HepG2 (cell line): ENCODE measurements around the gene YPEL3. TPM values are rescaled to one million over a fixed set of nuclear protein-coding genes. Genes with fewer than 3 reads are reported as not detected.

Experiments used
- FOSL2 ChIP-seq: sonication (generic); formaldehyde crosslinking; IDR thresholded peaks from 2 replicates; pipeline ENCODE4 v1.4.0; 2020; ENCODE audit warnings: missing genetic modification reagents
- JUND ChIP-seq: sonication (generic); formaldehyde crosslinking; IDR thresholded peaks from 2 replicates; pipeline ENCODE4 v1.8.0; 2022; ENCODE audit warnings: mild to moderate bottlenecking, missing genetic modification reagents
- RFX1 ChIP-seq: fragments of 450-650 bp; IDR thresholded peaks from 2 replicates; pipeline ENCODE4 v1.6.1; 2017
- SP140L ChIP-seq: sonication (generic); formaldehyde crosslinking; IDR thresholded peaks from 2 replicates; pipeline ENCODE4 v1.4.0; 2020; ENCODE audit warnings: missing genetic modification reagents, borderline replicate concordance
- ZKSCAN1 ChIP-seq: fragments of 150-350 bp; IDR thresholded peaks from 2 replicates; pipeline ENCODE4 v1.6.1; 2014; ENCODE audit warnings: low read length
- ZNF17 ChIP-seq: sonication (generic); formaldehyde crosslinking; IDR thresholded peaks from 2 replicates; pipeline ENCODE4 v1.5.0; 2020; ENCODE audit warnings: mild to moderate bottlenecking, missing genetic modification reagents
- ZNF20 ChIP-seq: sonication (generic); formaldehyde crosslinking; IDR thresholded peaks from 2 replicates; pipeline ENCODE4 v1.4.0; 2020; ENCODE audit warnings: mild to moderate bottlenecking, moderate library complexity, missing genetic modification reagents
- ZNF230 ChIP-seq: sonication (generic); formaldehyde crosslinking; IDR thresholded peaks from 2 replicates; pipeline ENCODE4 v1.4.0; 2020; ENCODE audit warnings: mild to moderate bottlenecking, missing genetic modification reagents
- ZNF329 ChIP-seq: sonication (generic); formaldehyde crosslinking; IDR thresholded peaks from 2 replicates; pipeline ENCODE4 v1.9.0; 2021; ENCODE audit warnings: low read depth, mild to moderate bottlenecking, missing genetic modification reagents
- ZNF720 ChIP-seq: sonication (generic); formaldehyde crosslinking; IDR thresholded peaks from 2 replicates; pipeline ENCODE4 v1.4.0; 2020; ENCODE audit warnings: missing genetic modification reagents
- polyA plus RNA-seq, 8 experiments: library from polyadenylated mRNA; depleted of rRNA in 3 of 8; stranded (reverse) in 7 of 8; unstranded in 1 of 8; fragments of >200 nt; fragmentation: Illumina TruSeq in 4 of 8; extraction: Trizol in 4 of 8; gene quantifications; 2 replicates each; pipeline versions ENCODE4 v1.2.1 to v1.2.3, GENCODE V29; 2011 to 2016; ENCODE audit warnings: low read depth in 4 of 8, missing spikeins in 1 of 8, mixed read lengths in 1 of 8; ENCODE audit not compliant: insufficient read depth in 1 of 8
- total RNA-seq, 5 experiments: library from RNA; depleted of rRNA; stranded (reverse); fragments of >200 nt; fragmentation: Illumina TruSeq; extraction: Trizol; gene quantifications; 2 replicates each; pipeline ENCODE4 v1.2.3, GENCODE V29; 2016; ENCODE audit warnings: low read depth in 1 of 5
- TF ChIP-seq, protein P1 (sequence below): sonication (generic); formaldehyde crosslinking; IDR thresholded peaks from 2 replicates; pipeline ENCODE4 v1.5.1; 2020; ENCODE audit warnings: mild to moderate bottlenecking, missing genetic modification reagents, borderline replicate concordance
- TF ChIP-seq, protein P2 (sequence below), 2 experiments: fragments of 450-650 bp in 1 of 2; sonication (generic) in 1 of 2; formaldehyde crosslinking in 1 of 2; IDR thresholded peaks; 2 replicates each; pipeline versions ENCODE4 v1.6.1 to v1.8.0; 2016 to 2022; ENCODE audit warnings: antibody characterized with exemption in 1 of 2, mild to moderate bottlenecking in 1 of 2, missing genetic modification reagents in 1 of 2
- TF ChIP-seq, protein P3 (sequence below): sonication (generic); formaldehyde crosslinking; IDR thresholded peaks from 2 replicates; pipeline ENCODE4 v1.4.0; 2020; ENCODE audit warnings: mild to moderate bottlenecking, missing genetic modification reagents, borderline replicate concordance
- TF ChIP-seq, protein P4 (sequence below): sonication (generic); formaldehyde crosslinking; IDR thresholded peaks from 2 replicates; pipeline ENCODE4 v1.4.0; 2020; ENCODE audit warnings: missing genetic modification reagents

Gene YPEL3
- total and polyA plus RNA-seq, 2 of the 13 experiments (the other 11 are each of a cell fraction or from before 2014, with no cell fraction given) = 5.4 to 47.0 TPM

DNA sequence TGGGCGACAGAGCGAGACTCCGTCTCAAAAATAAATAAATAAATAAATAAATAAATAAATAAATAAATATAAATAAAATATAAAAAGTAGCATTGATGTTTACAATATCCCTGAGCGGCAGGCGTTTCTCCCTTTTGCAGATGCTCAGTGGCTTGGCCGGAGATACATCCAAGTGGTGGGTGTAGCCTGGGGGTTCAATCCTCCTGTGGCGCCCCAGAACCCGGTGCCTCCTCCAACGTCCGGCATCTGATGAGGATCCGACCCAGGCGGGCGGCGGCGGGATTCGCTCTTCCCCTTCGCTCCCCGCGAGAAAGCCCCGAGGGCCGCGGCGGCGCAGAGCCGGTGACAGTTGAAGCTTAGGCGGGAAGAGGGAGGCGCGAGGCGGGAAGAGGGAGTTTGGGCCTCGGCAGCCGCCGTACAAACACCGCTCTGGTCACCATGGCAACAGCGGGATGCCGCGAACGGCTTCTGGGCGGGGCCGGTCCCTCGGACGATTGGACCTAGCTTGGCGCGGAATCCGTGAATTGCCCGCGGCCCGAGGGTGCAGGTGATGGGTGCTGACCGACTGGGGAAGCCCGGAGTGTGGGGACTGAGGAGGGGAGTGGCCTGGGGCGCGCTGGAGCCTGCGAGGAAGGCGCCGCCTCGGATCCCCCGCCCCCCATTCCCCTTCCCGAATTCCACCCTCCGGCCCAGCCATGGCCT is 43.2 kb downstream of the YPEL3 start (continued):
- TF ChIP-seq SP140L (CRISPR knock-in tag) (peak; percentile 71; the same call in 1 of the 2 replicates), ZNF17 (CRISPR knock-in tag) (no peak), FOSL2 (CRISPR knock-in tag) (peak; percentile 66), ZNF230 (CRISPR knock-in tag) (peak; percentile 94), ZNF329 (peak; percentile 93), ZKSCAN1 (no peak), ZNF720 (CRISPR knock-in tag) (0 out of 2 replicates have a peak, but pooled peaks have one; percentile 91), RFX1 (peak; percentile 97), ZNF20 (CRISPR knock-in tag) (no peak), JUND (no peak)
- TF ChIP-seq, protein P1, sequence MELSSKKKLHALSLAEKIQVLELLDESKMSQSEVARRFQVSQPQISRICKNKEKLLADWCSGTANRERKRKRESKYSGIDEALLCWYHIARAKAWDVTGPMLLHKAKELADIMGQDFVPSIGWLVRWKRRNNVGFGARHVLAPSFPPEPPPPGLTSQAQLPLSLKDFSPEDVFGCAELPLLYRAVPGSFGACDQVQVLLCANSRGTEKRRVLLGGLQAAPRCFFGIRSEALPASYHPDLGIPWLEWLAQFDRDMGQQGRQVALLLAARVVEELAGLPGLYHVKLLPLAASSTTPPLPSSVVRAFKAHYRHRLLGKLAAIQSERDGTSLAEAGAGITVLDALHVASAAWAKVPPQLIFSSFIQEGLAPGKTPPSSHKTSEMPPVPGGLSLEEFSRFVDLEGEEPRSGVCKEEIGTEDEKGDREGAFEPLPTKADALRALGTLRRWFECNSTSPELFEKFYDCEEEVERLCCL (CRISPR knock-in tag) = no peak
- TF ChIP-seq, protein P2, sequence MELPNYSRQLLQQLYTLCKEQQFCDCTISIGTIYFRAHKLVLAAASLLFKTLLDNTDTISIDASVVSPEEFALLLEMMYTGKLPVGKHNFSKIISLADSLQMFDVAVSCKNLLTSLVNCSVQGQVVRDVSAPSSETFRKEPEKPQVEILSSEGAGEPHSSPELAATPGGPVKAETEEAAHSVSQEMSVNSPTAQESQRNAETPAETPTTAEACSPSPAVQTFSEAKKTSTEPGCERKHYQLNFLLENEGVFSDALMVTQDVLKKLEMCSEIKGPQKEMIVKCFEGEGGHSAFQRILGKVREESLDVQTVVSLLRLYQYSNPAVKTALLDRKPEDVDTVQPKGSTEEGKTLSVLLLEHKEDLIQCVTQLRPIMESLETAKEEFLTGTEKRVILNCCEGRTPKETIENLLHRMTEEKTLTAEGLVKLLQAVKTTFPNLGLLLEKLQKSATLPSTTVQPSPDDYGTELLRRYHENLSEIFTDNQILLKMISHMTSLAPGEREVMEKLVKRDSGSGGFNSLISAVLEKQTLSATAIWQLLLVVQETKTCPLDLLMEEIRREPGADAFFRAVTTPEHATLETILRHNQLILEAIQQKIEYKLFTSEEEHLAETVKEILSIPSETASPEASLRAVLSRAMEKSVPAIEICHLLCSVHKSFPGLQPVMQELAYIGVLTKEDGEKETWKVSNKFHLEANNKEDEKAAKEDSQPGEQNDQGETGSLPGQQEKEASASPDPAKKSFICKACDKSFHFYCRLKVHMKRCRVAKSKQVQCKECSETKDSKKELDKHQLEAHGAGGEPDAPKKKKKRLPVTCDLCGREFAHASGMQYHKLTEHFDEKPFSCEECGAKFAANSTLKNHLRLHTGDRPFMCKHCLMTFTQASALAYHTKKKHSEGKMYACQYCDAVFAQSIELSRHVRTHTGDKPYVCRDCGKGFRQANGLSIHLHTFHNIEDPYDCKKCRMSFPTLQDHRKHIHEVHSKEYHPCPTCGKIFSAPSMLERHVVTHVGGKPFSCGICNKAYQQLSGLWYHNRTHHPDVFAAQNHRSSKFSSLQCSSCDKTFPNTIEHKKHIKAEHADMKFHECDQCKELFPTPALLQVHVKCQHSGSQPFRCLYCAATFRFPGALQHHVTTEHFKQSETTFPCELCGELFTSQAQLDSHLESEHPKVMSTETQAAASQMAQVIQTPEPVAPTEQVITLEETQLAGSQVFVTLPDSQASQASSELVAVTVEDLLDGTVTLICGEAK (IDR thresholded peaks at IDR 0.05) = no peak
- TF ChIP-seq, protein P2 (CRISPR knock-in tag; IDR thresholded peaks at IDR 0.05) = peak; percentile 95
- TF ChIP-seq, protein P3, sequence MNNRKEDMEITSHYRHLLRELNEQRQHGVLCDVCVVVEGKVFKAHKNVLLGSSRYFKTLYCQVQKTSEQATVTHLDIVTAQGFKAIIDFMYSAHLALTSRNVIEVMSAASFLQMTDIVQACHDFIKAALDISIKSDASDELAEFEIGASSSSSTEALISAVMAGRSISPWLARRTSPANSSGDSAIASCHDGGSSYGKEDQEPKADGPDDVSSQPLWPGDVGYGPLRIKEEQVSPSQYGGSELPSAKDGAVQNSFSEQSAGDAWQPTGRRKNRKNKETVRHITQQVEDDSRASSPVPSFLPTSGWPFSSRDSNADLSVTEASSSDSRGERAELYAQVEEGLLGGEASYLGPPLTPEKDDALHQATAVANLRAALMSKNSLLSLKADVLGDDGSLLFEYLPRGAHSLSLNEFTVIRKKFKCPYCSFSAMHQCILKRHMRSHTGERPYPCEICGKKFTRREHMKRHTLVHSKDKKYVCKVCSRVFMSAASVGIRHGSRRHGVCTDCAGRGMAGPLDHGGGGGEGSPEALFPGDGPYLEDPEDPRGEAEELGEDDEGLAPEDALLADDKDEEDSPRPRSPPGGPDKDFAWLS = no peak
- TF ChIP-seq, protein P4, sequence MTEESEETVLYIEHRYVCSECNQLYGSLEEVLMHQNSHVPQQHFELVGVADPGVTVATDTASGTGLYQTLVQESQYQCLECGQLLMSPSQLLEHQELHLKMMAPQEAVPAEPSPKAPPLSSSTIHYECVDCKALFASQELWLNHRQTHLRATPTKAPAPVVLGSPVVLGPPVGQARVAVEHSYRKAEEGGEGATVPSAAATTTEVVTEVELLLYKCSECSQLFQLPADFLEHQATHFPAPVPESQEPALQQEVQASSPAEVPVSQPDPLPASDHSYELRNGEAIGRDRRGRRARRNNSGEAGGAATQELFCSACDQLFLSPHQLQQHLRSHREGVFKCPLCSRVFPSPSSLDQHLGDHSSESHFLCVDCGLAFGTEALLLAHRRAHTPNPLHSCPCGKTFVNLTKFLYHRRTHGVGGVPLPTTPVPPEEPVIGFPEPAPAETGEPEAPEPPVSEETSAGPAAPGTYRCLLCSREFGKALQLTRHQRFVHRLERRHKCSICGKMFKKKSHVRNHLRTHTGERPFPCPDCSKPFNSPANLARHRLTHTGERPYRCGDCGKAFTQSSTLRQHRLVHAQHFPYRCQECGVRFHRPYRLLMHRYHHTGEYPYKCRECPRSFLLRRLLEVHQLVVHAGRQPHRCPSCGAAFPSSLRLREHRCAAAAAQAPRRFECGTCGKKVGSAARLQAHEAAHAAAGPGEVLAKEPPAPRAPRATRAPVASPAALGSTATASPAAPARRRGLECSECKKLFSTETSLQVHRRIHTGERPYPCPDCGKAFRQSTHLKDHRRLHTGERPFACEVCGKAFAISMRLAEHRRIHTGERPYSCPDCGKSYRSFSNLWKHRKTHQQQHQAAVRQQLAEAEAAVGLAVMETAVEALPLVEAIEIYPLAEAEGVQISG = peak; percentile 91
